Stimulated activated CD8-positive, alpha-beta memory T cell treated with anti-CD3 and anti-CD28 coated beads, Interleukin-12 subunit alpha, Interleukin-12 subunit beta, amount 100 ng/mL, for 4 hours (primary cell): ENCODE data around the gene NFKBIA.
A peak's percentile ranks its signal among the peaks of the same experiment; 100 is the strongest.
"Not testable (repeated sequence)": the region's sequence is repeated elsewhere in the genome, so short reads cannot be mapped to it uniquely, and the experiment has no call there.

ENCODE experiments used
- DNase-seq: peaks from one replicate; pipeline ENCODE4 v3.0.0-alpha.2; 2020; ENCODE audit warnings: low read depth

NFKBIA gene

DNA sequence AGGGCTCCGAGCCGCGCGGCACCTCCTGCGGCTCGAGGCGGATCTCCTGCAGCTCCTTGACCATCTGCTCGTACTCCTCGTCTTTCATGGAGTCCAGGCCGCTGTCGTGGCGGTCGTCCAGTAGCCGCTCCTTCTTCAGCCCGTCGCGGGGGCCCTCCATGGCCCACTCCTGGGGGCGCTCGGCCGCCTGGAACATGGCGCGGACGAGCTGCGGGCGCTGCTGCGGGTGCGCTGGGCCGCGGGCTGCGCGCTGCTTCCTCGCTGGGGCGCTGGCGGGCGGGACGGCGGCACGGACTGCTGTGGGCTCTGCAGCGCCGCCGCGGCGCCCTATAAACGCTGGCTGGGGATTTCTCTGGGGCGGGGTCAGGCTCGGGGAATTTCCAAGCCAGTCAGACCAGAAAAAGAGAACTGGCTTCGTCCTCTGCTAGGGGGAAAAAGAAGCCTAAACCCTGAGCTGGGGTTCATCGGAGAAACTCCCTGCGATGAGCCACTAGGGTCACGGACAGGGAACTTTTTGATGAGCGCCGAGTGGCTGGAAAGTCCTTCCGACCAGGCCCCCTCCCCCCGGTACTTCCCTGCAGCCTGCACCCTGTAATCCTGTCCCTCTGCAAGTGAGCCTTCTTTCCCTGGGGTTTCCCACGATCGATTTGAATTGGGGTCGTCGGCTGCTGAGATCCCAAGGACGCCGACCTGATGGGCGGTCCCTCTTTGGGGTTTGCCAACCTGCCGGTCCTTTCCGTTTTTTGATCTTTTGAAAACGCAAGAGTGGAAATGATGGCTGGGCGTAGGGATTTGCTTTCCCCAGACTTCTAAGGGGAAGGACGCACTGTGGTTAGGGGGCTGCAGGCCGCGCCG is at the start of gene NFKBIA:
Gene NFKBIA (minus strand): TSS at position 301 of the 855 bp plus-strand sequence. CDS start 105 bp downstream, at position 196.
- DNase-seq: peak; percentile 93

DNA sequence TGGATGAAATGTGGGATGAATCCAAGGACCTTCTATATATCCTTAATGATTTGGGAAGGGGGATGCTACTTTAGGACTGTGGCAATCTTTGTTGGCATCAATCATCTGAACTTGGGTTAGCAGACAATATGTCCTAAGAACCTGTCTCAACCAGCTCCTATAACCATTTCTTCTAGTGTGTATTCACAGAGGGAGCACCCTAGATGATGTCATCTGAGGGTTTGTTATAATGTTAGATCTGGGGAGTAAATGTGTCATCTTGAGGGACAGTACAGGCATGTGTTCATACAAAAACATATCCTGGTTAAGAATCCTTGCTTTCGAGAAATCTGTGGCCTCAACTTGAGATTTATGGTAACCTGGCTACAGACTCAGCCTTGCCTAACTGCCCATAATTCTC is 41.9 kb upstream of the NFKBIA start:
- no peak for DNase-seq

- no peak for DNase-seq
These were observed 39.6 kb upstream of the NFKBIA start for GRCh38 chr14:35444104-35444503.

DNA sequence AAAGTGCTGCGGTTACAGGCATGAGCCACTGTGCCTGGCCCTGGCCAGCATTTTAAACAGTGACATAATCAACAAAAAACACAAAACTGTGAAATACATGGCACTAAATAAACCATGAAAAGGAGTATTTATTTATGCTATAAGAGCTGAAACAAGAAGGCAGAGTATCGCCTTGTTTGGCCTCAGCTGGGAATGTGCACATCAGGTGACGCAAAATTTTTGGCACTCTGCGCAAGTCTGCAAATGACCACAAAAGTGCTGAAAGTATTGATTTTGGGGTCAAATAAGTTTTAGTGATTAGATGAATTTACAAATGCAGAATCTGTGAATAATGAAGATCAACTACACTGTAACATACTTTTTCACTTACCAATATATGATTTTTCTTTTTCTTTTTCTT is 36.6 kb upstream of the NFKBIA start:
- no peak for DNase-seq

DNA sequence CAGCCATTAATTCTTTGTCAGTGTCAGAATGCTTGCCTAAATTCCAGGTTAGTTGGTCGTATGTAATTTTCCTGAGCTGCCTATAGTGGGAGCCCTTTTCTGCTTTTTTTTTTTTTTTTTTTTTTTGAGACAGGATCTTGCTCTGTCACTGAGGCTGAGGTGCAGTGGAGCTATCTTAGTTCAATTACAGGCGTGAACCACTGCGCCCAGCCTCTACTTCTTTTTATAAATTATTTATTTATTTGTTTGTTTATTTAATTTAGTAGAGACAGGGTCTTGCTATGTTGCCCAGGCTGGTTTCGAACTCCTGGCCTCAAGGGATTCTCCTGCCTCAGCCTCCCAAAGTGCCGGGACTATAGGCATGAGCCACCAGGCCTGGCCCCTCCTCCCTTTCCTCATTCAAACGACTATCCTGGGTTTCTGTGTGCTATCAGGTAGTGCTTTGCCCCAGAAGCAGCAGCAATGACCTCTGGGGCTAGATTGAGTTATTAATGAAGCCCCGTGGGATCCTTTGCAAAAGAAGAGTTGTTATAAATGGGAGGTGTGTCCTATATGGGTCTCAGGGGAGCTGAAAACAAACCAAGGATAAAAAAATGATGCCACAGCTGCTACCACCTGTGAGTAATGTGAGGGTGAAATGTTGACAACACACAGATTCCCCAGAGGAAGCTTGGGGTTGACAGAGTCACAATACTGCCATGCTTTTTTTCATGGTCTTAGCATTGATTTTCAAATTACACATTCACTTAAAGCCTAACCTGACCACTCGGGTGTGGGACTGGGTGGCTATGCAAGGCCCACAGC is 34.6 kb upstream of the NFKBIA start:
- no peak for DNase-seq

- not testable (repeated sequence) for DNase-seq
These were observed 33.9 kb upstream of the NFKBIA start for GRCh38 chr14:35438492-35438891.

DNA sequence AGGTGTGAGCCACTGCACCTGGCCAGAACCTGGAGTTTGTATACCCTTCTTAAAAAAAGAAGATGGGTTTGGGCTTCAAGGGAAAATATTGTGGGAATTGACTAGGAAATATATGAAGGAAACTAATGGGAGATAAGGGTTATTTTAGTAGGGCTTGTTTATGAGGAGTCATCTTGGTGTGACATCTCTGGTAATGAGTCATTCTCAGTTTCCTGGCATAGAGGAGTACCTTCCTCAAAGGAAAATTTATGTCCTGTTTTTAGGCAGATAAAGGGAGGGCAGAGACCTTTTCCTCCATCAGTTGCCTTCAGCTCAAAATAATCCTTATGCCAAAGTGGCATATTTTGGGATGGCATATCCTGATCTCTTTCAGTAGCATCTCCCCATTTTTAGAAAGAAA is 30.6 kb upstream of the NFKBIA start:
- no peak for DNase-seq

DNA sequence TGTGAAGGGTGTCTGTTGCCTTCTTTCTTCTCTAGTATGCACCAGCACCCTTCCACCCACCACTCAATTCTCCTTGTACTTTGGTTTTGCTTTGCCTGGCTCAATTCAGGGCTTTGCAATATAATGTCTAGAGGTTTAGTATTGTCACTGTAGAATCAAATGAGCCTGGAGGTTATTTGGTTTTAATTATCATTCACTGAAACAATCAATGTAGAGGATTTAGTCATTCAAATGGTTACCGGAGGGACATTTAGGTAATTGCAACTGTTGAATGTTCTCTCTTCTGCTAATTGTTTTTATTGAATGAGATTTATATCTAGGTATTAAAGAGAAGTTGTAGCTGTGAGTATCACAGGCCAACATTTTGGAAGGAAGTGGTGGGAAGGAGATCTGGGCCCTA is 29.3 kb upstream of the NFKBIA start:
- no peak for DNase-seq

DNA sequence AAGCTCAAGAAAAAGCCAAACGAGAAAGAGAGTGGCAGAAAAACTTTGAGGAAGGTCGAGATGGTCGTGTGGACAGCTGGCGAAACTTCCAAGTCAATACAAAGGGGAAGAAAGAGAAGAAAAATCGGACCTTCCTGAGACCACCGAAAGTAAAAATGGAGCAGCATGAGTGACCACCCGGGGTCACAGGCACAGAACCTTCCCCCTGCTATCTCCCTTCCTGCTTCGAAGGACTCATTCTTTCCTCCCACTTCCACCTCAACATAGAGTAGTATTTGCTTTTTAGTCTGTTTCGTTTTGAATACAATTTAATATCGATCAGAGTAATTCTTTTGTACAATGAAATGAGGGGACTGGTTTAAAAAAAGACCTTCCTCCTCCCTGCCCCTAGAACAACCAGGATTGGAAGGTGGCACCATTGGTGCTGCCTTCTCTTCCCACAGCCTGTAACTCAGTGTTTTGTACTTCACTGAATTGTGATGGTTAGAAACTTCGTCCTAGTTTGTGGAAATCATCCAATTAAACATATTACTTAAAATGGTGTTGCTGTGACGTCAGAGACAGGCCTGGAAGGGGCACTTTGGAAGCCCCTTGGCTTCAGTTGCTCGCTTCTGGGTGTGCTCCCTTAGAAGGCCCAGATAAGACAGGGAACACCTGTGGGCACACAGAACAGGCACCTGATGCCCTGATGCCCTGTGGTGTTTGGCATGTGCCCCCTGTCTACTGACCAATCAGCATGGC is 26.1 kb upstream of the NFKBIA start:
- no peak for DNase-seq

DNA sequence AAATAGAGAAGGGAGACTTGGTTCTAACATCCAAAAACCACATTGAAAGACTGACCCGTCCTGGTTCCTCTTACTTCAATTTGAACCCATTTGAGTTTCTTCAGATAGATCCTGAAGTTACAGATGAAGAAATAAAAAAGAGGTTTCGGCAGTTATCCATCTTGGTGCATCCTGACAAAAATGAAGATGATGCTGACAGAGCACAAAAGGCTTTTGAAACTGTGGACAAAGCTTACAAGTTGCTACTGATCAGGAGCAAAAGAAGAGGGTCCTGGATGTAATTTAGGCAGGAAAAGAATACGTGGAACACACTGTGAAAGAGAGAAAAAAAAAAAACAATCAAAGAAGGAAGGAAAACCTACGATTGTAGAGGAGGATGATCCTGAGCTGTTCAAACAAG is 25.4 kb upstream of the NFKBIA start:
- DNase-seq: no peak

DNA sequence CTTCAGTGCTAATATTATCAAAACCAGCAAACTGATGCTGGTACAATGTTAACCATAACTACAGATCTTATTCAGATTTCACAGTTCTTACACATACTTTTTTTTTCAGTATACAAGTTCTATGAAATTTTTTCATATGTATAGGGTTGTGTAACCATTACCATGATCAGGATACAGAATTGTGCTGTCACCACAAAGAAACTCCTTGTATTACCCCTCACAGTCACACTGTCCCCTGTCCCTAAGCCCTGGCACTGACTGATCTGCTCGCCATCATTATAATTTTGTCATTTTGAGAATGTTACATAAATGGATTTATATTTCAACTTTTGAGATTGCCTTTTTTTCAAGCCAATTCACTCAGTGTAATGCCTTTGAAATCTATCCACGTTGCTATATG is 21.3 kb upstream of the NFKBIA start:
- DNase-seq: no peak

GRCh38 chr14:35423621-35424020 is 19.1 kb upstream of the NFKBIA start:
- no peak for DNase-seq

- DNase-seq: no peak
These were observed 15.7 kb upstream of the NFKBIA start for GRCh38 chr14:35420036-35420811.

GRCh38 chr14:35419429-35419841 is 14.9 kb upstream of the NFKBIA start:
- no peak for DNase-seq

GRCh38 chr14:35418093-35418492 is 13.5 kb upstream of the NFKBIA start:
- DNase-seq: no peak

DNA sequence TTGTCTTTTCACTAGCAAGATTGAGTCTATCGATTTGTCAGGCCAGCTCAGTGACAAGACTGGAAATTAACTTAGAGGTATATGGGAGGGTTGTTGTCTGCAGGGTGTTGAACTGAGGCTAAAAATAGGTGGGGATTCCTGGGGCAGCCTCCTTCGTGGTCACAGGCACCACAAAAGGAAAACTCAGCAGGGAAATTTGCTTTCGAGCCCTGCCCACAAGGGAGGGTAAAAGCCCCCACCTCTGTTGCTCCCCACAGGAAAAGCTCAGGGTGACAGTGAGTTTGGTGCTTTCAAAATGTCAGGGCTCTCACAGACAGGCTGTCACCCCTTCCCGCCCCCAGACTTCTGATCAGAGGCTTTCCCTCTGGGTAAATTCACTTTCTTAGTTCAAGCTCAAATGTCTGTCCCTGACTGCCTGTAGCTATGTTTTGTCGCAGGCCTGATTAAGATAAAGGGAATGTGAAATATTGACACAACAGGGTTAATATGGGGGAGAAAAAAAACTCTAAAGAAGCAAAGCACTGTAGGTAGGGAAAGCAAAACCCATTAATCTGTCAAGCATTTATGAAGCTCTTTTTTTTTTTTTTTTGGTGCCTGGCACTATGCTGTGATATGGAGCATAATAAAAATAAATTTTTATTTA is 11.7 kb upstream of the NFKBIA start:
- DNase-seq: peak; percentile 66

DNA sequence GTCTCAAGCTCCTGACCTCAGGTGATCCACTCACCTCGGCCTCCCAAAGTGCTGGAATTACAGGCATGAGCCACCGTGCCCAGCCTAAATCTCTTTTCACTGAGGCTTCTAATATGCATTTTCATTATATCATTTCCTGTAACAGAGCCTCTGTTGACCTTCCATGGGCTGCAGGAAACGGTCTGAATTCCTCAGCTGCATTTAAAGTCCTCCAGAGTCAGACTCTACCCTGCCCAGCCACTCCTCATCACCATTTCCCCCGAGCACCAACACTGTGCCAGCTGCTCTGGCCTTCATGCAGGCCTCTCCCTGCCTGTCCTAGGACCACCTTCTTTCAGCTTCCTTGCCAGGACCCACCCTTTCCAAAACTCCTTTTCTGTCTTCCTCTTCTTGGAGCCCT is 9.8 kb upstream of the NFKBIA start:
- no peak for DNase-seq

DNA sequence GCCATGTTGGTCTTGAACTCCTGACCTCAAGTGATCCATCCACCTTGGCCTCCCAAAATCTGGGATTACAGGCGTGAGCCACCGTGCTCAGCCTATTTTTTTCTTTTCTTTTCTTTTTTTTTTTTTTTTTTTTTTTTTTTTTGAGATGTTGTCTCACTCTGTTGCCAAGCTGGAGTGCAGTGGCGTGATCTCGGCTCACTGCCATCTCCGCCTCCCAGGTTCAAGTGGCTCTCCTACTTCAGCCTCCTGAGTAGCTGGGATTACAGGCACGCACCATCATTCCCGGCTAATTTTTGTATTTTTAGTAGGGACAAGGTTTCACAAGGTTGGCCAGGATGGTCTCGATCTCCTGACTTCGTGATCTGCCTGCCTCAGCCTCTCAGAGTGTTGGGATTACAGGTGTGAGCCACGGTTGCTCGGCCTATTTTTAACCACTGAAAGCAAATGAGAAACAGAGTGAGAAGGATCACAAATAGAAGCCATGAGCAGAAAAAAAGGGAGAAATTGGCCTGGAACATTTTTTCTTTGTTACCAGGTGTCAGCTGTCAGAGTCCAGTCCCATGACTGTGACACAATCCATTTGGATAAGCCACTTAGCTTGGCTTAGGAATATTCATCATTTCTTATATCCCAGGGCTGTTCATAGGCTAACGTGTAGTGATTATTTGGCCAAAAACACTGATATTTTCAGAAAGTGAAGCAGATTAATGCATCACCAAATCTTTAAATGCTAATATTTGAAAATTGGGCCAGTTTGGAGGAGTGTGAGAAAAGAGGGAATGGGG is 7.9 kb upstream of the NFKBIA start:
- no peak for DNase-seq

DNA sequence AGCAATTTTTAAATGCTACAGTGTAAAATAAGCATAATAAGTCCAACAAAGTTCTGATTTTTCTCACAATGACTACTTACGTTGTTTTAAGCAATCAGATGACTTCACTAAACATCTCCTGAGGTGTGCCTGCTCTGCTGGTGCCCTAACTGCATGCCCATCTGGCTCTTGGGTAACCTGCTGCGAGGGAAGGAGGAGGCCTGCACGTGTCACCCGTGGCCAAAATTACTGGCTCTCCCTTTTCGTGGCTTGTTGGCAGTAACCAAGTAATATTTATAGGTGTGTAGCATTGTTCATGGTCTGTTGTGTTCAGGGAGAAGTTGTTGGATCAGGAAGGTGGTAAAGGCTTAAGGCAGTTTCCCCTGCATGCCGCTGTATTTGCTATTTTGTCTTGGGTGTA is 6.3 kb upstream of the NFKBIA start:
- DNase-seq: no peak

GRCh38 chr14:35409595-35409994 is 5.0 kb upstream of the NFKBIA start:
- DNase-seq: no peak
